Right cardiac atrium (tissue), 5 donors: Measurements from ENCODE around the gene AKR1C3. TPM values are rescaled to one million over a fixed set of nuclear protein-coding genes. Genes with fewer than 3 reads are reported as not detected.
A peak's percentile ranks its signal among the peaks of the same experiment; 100 is the strongest.
"Not testable (repeated sequence)": the region's sequence is repeated elsewhere in the genome, so short reads cannot be mapped to it uniquely, and the experiment has no call there.

Experiments used
- ATAC-seq, 2 donors: fragments of 200-7000 bp; cut with Tn5 transposase; one replicate each; pipeline versions ENCODE4 v1.8.0 to v1.9.1; 2020; ENCODE audit warnings: moderate library complexity in 2 of 2, mild to moderate bottlenecking in 1 of 2
- DNase-seq, 3 donors: peaks; one replicate each; pipeline ENCODE4 v3.0.0-alpha.2; 2020
- H3K27ac ChIP-seq: one replicate; pipeline ENCODE4 v1.5.1; 2013; ENCODE audit warnings: mild to moderate bottlenecking, low read length, control low read depth, moderate library complexity
- H3K27me3 ChIP-seq: one replicate; pipeline ENCODE4 v1.6.1; 2013; ENCODE audit not compliant: control insufficient read depth, insufficient read depth
- H3K4me1 ChIP-seq: one replicate; pipeline ENCODE4 v1.6.1; 2013; ENCODE audit warnings: low read length; ENCODE audit not compliant: control insufficient read depth, insufficient read depth
- H3K4me3 ChIP-seq: one replicate; pipeline ENCODE4 v1.5.1; 2013; ENCODE audit warnings: low read length, control low read depth
- H3K9me3 ChIP-seq: one replicate; pipeline ENCODE4 v1.6.1; 2013; ENCODE audit warnings: low read length; ENCODE audit not compliant: control insufficient read depth
- WGBS: extraction: QIAGEN DNeasy Blood & Tissue Kit; methylation state at CpG from one replicate; pipeline ENCODE4 v1.1.7; 2013; 5-methylcytosine and 5-hydroxymethylcytosine counted together
- intact Hi-C, 4 donors: fragments of 100-400 bp; cut with DNase I; formaldehyde crosslinking; loops; one replicate each; pipeline versions ENCODE4 v1.11.0 to v1.14.0; 2022 to 2023
- polyA plus RNA-seq: library from polyadenylated mRNA; stranded (reverse); fragments of 200-250 nt; gene quantifications from one replicate; pipeline ENCODE4 v1.2.3, GENCODE V29; 2013
- total RNA-seq, 4 donors: library from RNA; stranded (reverse); fragmentation: NEBNext Ultra II Directional; extraction: Animal tissue kit (Norgen Biotek cat#: 25700); gene quantifications; one replicate each; pipeline ENCODE4 v1.2.1, GENCODE V29; 2021
- donor health status: healthy with polysubstance abuse.
- donor health status: DM: no; HTN: yes; CAD: no.
- donor health status: DM: no; HTN: no; CAD: no.
- donor health status: DM: no; HTN: yes; CAD: no; lungs with severe emphysema.
- donor health status: DM: yes; HTN: yes; CAD: no.

AKR1C3 gene
- total and polyA plus RNA-seq, 5 donors: 28.1 to 60.8 (median 52.2) TPM

- Histone ChIP-seq H3K4me1 (no peaks in the 10 kb centered on the region), H3K4me3 (no peak overlapping the region), H3K9me3 (no peaks in the 10 kb centered on the region), H3K27ac (no peak overlapping the region), H3K27me3 (no peaks in the 10 kb centered on the region)
- intact Hi-C loops: loop anchor here (10.0 kb wide), 4 partner anchors 75 to 245 kb away; no protein-coding TSS in a partner anchor
- ATAC-seq: no peak
- WGBS: 62% methylated on average over 4 of the region's 4 CpGs
- no peak for DNase-seq
These were observed 4.3 kb upstream of the AKR1C3 start for GRCh38 chr10:5089865-5090264.

GRCh38 chr10:5090551-5090950, 3.7 kb upstream of the AKR1C3 start:
- Histone ChIP-seq H3K27ac (no peak overlapping the region), H3K4me3 (no peak overlapping the region), H3K4me1 (no peaks in the 10 kb centered on the region), H3K9me3 (no peaks in the 10 kb centered on the region), H3K27me3 (no peaks in the 10 kb centered on the region)
- no peak for ATAC-seq
- intact Hi-C loops: loop anchor here (10.0 kb wide), 4 partner anchors 76 to 246 kb away; no protein-coding TSS in a partner anchor
- DNase-seq: no peak

GRCh38 chr10:5091196-5091595, 3.0 kb upstream of the AKR1C3 start:
- no peaks in the 10 kb centered on the region for H3K4me1 ChIP-seq
- intact Hi-C loops: loop anchor here (10.0 kb wide), 4 partner anchors 76 to 246 kb away; no protein-coding TSS in a partner anchor
- ATAC-seq (no peak), DNase-seq (no peak)
- no peaks in the 10 kb centered on the region for H3K27me3 ChIP-seq
- WGBS: 83% methylated on average over 3 of the region's 3 CpGs
- H3K4me3 ChIP-seq: no peak overlapping the region
- no peak overlapping the region for H3K27ac ChIP-seq
- no peaks in the 10 kb centered on the region for H3K9me3 ChIP-seq

GRCh38 chr10:5092375-5092774, 1.8 kb upstream of the AKR1C3 start:
- 64% methylated on average over 2 of the region's 2 CpGs for WGBS
- ATAC-seq: no peak
- Histone ChIP-seq H3K4me3 (no peak overlapping the region), H3K27ac (no peak overlapping the region), H3K4me1 (no peaks in the 10 kb centered on the region), H3K27me3 (no peaks in the 10 kb centered on the region), H3K9me3 (no peaks in the 10 kb centered on the region)
- intact Hi-C loops: loop anchor here (10.0 kb wide), 4 partner anchors 78 to 248 kb away; no protein-coding TSS in a partner anchor
- DNase-seq: no peak

GRCh38 chr10:5092848-5093790, 1.1 kb upstream of the AKR1C3 start:
- no peak overlapping the region for H3K4me3 ChIP-seq
- DNase-seq: no peak
- 90% methylated on average over 6 of the region's 6 CpGs for WGBS
- no peaks in the 10 kb centered on the region for H3K4me1 ChIP-seq
- no peak overlapping the region for H3K27ac ChIP-seq
- no peaks in the 10 kb centered on the region for H3K27me3 ChIP-seq
- no peaks in the 10 kb centered on the region for H3K9me3 ChIP-seq
- intact Hi-C loops: loop anchor here (10.0 kb wide), 4 partner anchors 78 to 248 kb away; no protein-coding TSS in a partner anchor
- ATAC-seq: no peak

DNA sequence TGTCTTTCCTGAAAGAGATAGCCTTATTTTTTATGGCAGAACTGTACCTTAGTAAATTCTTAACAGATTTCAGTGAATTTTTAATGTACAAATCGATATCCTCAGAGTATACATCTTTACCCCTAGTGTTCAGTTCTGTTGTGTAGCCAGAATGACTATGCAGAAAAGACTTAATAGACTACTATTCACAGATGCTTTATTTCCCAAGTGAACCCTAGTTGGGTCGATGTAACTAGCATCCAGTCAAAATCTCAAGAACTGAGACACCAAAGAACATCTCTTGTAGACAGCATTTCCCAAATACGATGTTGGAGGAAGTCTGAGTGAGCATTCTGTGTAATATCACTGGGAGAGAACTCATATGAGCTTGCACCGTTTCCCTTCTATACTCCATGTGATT, 1.5 kb downstream of the AKR1C3 start:
- WGBS: 45% methylated on average over 4 of the region's 4 CpGs
- no peaks in the 10 kb centered on the region for H3K9me3 ChIP-seq
- H3K4me1 ChIP-seq: no peaks in the 10 kb centered on the region
- no peak overlapping the region for H3K27ac ChIP-seq
- H3K27me3 ChIP-seq: no peaks in the 10 kb centered on the region
- DNase-seq (no peak), ATAC-seq (peak in 1 of 2 donors; percentile 53)
- peak overlapping the region; percentile 99 for H3K4me3 ChIP-seq
- intact Hi-C loops: loop anchor here (2.0 to 10.0 kb wide), 6 partner anchors 81 to 251 kb away; no protein-coding TSS in a partner anchor

DNA sequence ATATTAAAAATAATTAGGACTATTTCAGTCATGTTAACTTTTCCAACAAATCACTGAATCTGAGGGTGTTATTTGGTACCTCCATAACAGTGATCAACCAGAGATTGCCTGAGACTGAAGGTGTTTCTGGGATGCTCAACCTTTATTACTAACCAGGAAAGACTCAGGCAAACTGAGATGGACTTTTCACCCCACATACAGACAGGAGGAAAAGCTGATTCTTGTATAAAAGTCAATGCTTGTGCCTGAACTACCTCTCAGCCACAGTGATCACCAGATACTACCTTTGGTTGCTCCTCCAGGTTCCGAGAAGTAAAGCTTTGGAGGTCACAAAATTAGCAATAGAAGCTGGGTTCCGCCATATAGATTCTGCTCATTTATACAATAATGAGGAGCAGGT, 1.9 kb downstream of the AKR1C3 start:
- no peaks in the 10 kb centered on the region for H3K4me1 ChIP-seq
- no peak overlapping the region for H3K27ac ChIP-seq
- H3K9me3 ChIP-seq: no peaks in the 10 kb centered on the region
- H3K27me3 ChIP-seq: no peaks in the 10 kb centered on the region
- WGBS: 69% methylated on average over 2 of the region's 2 CpGs
- intact Hi-C loops: loop anchor here (10.0 kb wide), 4 partner anchors 81 to 251 kb away; no protein-coding TSS in a partner anchor
- H3K4me3 ChIP-seq: peak overlapping the region; percentile 99
- no peak for DNase-seq
- ATAC-seq: no peak

GRCh38 chr10:5102479-5102878, 8.3 kb downstream of the AKR1C3 start:
- H3K4me1 ChIP-seq, H3K9me3 ChIP-seq, intact Hi-C loops, H3K27ac ChIP-seq, H3K4me3 ChIP-seq, DNase-seq, H3K27me3 ChIP-seq: not testable (repeated sequence)
- peak in 1 of 2 donors; percentile 33 for ATAC-seq
- WGBS: 90% methylated on average over 3 of the region's 11 CpGs

- no peak for DNase-seq
- intact Hi-C loops: no loop called here
- WGBS: 80% methylated on average over 2 of the region's 2 CpGs
- no peaks in the 10 kb centered on the region for H3K4me1 ChIP-seq
- ATAC-seq: no peak
- H3K4me3 ChIP-seq: no peak overlapping the region
- no peaks in the 10 kb centered on the region for H3K9me3 ChIP-seq
- no peaks in the 10 kb centered on the region for H3K27me3 ChIP-seq
- no peak overlapping the region for H3K27ac ChIP-seq
These were observed 9.3 kb downstream of the AKR1C3 start for GRCh38 chr10:5103481-5103880.

DNA sequence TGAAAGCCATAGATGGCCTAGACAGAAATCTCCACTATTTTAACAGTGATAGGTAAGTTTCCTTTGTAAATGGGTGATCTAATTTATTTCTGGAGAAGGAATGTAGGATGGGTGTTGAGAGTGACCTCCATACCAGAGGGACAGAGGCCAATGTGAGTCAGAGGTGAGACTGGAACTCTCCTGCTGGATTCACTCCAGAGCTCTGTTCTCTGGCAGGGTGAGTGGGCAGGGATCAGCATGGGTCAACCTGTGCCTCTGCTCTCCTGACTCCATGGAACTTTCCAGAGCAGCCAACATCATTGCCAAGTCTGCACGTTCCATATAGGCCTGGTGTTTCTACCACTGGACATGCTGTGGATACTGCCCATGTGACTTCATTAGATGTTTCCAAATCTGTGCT, 11.4 kb downstream of the AKR1C3 start:
- intact Hi-C loops: no loop called here
- Histone ChIP-seq H3K4me1 (no peaks in the 10 kb centered on the region), H3K9me3 (no peaks in the 10 kb centered on the region), H3K4me3 (no peak overlapping the region), H3K27me3 (no peaks in the 10 kb centered on the region), H3K27ac (no peak overlapping the region)
- DNase-seq (no peak), ATAC-seq (peak; percentile 19 to 73)
- WGBS: 93% methylated on average over 1 of the region's 1 CpG

- Histone ChIP-seq H3K9me3 (no peaks in the 10 kb centered on the region), H3K27me3 (no peaks in the 10 kb centered on the region), H3K4me3 (no peak overlapping the region), H3K4me1 (no peaks in the 10 kb centered on the region), H3K27ac (no peak overlapping the region)
- peak in 1 of 2 donors; percentile 55 for ATAC-seq
- 66% methylated on average over 1 of the region's 1 CpG for WGBS
- intact Hi-C loops: no loop called here
- no peak for DNase-seq
These were observed 12.3 kb downstream of the AKR1C3 start for GRCh38 chr10:5106553-5106952.
